ENCODE measurements around the gene TFF1.

GRCh38 chr21:42375506-42375905 is 9.2 kb upstream of the TFF1 start:
- TF ChIP-seq CTCF (conservative IDR thresholded peaks at IDR 0.05; ENCODE audit: low read length), result no peak
- no peak for TF ChIP-seq EZH2phosphoT487 (IDR thresholded peaks at IDR 0.05; ENCODE audit: borderline replicate concordance)

Data from Loucy (cell line).